ENCODE data around the gene RAMP3. TPM values are rescaled to one million over a fixed set of nuclear protein-coding genes. Genes with fewer than 3 reads are reported as not detected.

Gene RAMP3
- total and polyA plus RNA-seq, 9 of the 15 experiments (the other 6 are each of a cell fraction or from before 2014, with no cell fraction given), result not detected

DNA sequence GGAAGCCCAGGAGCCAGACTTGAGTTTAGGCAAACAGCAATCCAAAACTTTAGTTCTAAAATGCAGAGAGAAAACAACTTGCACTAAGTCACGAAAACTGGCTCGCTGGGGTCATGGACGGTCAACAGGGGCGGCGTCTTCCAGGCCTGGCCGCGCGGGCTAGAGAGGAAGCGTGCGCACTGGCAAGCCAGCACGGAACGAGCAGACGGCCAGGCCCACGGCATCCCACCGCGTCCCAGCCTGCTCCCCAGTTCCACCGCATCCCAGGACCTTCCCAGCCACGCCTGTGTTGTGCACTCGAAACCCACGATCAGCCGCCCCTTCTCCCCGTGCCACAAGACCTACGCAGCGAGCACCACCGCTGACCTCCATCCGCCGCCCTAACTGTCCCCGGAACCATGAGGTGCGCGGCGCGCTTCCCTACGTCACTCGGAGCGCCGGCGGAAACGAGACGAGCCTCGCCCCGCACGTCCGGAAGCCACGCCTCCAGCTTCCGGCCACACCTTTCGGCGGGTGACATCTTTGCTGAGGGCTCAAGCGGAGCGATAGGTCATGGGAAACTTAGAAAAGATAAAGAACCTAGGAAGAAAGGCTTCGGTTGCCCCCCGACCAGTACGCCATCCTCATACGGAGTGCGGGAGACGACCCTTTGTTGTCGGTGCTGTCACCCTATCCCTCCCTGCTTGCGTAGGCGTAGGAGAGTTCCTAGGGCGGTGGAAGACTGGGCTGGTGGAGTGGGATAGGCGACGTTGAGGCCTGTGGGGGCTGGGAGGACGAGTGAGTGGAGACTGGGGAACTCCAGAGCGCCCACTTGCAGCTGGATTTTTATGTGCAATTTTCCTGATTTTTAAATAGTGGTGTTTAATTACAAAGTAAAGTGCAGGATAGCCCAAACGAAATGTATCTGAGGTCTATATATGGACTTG lies 46.0 kb upstream of the RAMP3 start, which contains the start of gene TBRG4 (continued):
- TF ChIP-seq, protein P1, sequence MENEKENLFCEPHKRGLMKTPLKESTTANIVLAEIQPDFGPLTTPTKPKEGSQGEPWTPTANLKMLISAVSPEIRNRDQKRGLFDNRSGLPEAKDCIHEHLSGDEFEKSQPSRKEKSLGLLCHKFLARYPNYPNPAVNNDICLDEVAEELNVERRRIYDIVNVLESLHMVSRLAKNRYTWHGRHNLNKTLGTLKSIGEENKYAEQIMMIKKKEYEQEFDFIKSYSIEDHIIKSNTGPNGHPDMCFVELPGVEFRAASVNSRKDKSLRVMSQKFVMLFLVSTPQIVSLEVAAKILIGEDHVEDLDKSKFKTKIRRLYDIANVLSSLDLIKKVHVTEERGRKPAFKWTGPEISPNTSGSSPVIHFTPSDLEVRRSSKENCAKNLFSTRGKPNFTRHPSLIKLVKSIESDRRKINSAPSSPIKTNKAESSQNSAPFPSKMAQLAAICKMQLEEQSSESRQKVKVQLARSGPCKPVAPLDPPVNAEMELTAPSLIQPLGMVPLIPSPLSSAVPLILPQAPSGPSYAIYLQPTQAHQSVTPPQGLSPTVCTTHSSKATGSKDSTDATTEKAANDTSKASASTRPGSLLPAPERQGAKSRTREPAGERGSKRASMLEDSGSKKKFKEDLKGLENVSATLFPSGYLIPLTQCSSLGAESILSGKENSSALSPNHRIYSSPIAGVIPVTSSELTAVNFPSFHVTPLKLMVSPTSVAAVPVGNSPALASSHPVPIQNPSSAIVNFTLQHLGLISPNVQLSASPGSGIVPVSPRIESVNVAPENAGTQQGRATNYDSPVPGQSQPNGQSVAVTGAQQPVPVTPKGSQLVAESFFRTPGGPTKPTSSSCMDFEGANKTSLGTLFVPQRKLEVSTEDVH (IDR thresholded peaks at IDR 0.05; ENCODE audit: low read depth, partially characterized antibody), result peak; percentile 93
- TF ChIP-seq ZFX (CRISPR knock-in tag; IDR thresholded peaks at IDR 0.05) (peak; percentile 98), DDX20 (tag; IDR thresholded peaks at IDR 0.05; ENCODE audit: low read depth) (no peak), CHD1 (IDR thresholded peaks at IDR 0.05; ENCODE audit: low read length) (no peak), TAF1 (IDR thresholded peaks at IDR 0.05; ENCODE audit: control insufficient read depth, extremely low read depth, insufficient read depth, low read length, severe bottlenecking) (peak; percentile 96), ZC3H8 (IDR thresholded peaks at IDR 0.05) (no peak), YBX1 (IDR thresholded peaks at IDR 0.05) (no peak), NCOR1 (IDR thresholded peaks at IDR 0.05) (peak; percentile 63), PHTF2 (CRISPR knock-in tag; IDR thresholded peaks at IDR 0.05) (no peak), CBFB (CRISPR knock-in tag; IDR thresholded peaks at IDR 0.05) (peak; percentile 19; the same call in 1 of the 2 replicates), ZNF197 (CRISPR knock-in tag; IDR thresholded peaks at IDR 0.05; ENCODE audit: low read depth) (no peak), ZNF764 (CRISPR knock-in tag; IDR thresholded peaks at IDR 0.05; ENCODE audit: low read depth) (no peak; the same call in 1 of the 2 replicates), NFATC3 (IDR thresholded peaks at IDR 0.05) (no peak), ZNF175 (CRISPR knock-in tag; IDR thresholded peaks at IDR 0.05; ENCODE audit: low read depth) (0 out of 2 replicates have a peak, but pooled peaks have one; percentile 32), RFX1 (IDR thresholded peaks at IDR 0.05) (no peak)
- TF ChIP-seq, protein P2, sequence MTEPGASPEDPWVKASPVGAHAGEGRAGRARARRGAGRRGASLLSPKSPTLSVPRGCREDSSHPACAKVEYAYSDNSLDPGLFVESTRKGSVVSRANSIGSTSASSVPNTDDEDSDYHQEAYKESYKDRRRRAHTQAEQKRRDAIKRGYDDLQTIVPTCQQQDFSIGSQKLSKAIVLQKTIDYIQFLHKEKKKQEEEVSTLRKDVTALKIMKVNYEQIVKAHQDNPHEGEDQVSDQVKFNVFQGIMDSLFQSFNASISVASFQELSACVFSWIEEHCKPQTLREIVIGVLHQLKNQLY (CRISPR knock-in tag; conservative IDR thresholded peaks at IDR 0.05), result no peak
- TF ChIP-seq, protein P3, sequence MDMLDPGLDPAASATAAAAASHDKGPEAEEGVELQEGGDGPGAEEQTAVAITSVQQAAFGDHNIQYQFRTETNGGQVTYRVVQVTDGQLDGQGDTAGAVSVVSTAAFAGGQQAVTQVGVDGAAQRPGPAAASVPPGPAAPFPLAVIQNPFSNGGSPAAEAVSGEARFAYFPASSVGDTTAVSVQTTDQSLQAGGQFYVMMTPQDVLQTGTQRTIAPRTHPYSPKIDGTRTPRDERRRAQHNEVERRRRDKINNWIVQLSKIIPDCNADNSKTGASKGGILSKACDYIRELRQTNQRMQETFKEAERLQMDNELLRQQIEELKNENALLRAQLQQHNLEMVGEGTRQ (CRISPR knock-in tag; IDR thresholded peaks at IDR 0.05), result no peak
- TF ChIP-seq, protein P4, sequence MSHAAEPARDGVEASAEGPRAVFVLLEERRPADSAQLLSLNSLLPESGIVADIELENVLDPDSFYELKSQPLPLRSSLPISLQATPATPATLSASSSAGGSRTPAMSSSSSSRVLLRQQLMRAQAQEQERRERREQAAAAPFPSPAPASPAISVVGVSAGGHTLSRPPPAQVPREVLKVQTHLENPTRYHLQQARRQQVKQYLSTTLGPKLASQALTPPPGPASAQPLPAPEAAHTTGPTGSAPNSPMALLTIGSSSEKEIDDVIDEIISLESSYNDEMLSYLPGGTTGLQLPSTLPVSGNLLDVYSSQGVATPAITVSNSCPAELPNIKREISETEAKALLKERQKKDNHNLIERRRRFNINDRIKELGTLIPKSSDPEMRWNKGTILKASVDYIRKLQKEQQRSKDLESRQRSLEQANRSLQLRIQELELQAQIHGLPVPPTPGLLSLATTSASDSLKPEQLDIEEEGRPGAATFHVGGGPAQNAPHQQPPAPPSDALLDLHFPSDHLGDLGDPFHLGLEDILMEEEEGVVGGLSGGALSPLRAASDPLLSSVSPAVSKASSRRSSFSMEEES (CRISPR knock-in tag; IDR thresholded peaks at IDR 0.05), result no peak
- TF ChIP-seq, protein P5, sequence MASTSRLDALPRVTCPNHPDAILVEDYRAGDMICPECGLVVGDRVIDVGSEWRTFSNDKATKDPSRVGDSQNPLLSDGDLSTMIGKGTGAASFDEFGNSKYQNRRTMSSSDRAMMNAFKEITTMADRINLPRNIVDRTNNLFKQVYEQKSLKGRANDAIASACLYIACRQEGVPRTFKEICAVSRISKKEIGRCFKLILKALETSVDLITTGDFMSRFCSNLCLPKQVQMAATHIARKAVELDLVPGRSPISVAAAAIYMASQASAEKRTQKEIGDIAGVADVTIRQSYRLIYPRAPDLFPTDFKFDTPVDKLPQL (IDR thresholded peaks at IDR 0.05; ENCODE audit: extremely low read depth, insufficient read length), result no peak
